Smooth muscle cell (in vitro differentiated cells): Measurements from ENCODE around the gene CDKN1C. TPM values are rescaled to one million over a fixed set of nuclear protein-coding genes. Genes with fewer than 3 reads are reported as not detected.
"Not testable (repeated sequence)": the region's sequence is repeated elsewhere in the genome, so short reads cannot be mapped to it uniquely, and the experiment has no call there.

Experiments
- DNase-seq: peaks from one replicate; lab custom pipeline; 2025; ENCODE audit not compliant: unreplicated experiment; lab: John Stamatoyannopoulos, UW
- H2AFZ ChIP-seq: fragments of 200-600 bp; sonication (generic); 2 replicates; pipeline ENCODE4 v1.6.0; 2016; ENCODE audit warnings: antibody characterized with exemption, low read depth, mild to moderate bottlenecking
- H3F3A ChIP-seq: fragments of 200-600 bp; sonication (generic); 2 replicates; pipeline ENCODE4 v1.6.0; 2017; ENCODE audit warnings: antibody characterized with exemption, low read depth
- H3K27ac ChIP-seq: fragments of 200-600 bp; sonication (generic); 2 replicates; pipeline ENCODE4 v1.5.1; 2016; ENCODE audit warnings: low read depth, mild to moderate bottlenecking
- H3K27me3 ChIP-seq: fragments of 200-600 bp; sonication (generic); 2 replicates; pipeline ENCODE4 v1.6.1; 2016; ENCODE audit warnings: low read depth, mild to moderate bottlenecking
- H3K36me3 ChIP-seq: fragments of 200-600 bp; sonication (generic); 2 replicates; pipeline ENCODE4 v1.5.1; 2016; ENCODE audit warnings: low read depth
- H3K4me1 ChIP-seq: fragments of 200-600 bp; sonication (generic); 2 replicates; pipeline ENCODE4 v1.5.1; 2016; ENCODE audit warnings: low read depth
- H3K4me2 ChIP-seq: fragments of 200-600 bp; sonication (generic); 2 replicates; pipeline ENCODE4 v1.6.0; 2016; ENCODE audit warnings: mild to moderate bottlenecking
- H3K4me3 ChIP-seq: fragments of 200-600 bp; sonication (generic); 2 replicates; pipeline ENCODE4 v1.5.1; 2016; ENCODE audit warnings: mild to moderate bottlenecking
- H3K79me2 ChIP-seq: fragments of 200-600 bp; sonication (generic); 2 replicates; pipeline ENCODE4 v1.6.0; 2016; ENCODE audit warnings: low read depth, mild to moderate bottlenecking
- H3K9ac ChIP-seq: fragments of 200-600 bp; sonication (generic); 2 replicates; pipeline ENCODE4 v1.6.0; 2016; ENCODE audit warnings: low read depth
- H3K9me3 ChIP-seq: fragments of 200-600 bp; sonication (generic); replicated peaks from 2 replicates; pipeline ENCODE4 v1.5.1; 2016; ENCODE audit warnings: low read depth
- H4K20me1 ChIP-seq: fragments of 200-600 bp; sonication (generic); 2 replicates; pipeline ENCODE4 v1.6.0; 2016; ENCODE audit warnings: low read depth
- WGBS: methylation state at CpG from one replicate; pipeline ENCODE4 v1.1.7; 2016; ENCODE audit warnings: low lambda C conversion rate; 5-methylcytosine and 5-hydroxymethylcytosine counted together
- polyA plus RNA-seq: library from polyadenylated mRNA; unstranded; fragments of >200 nt; fragmentation: Nextera tagmentation; extraction: Ambion mirVana; gene quantifications from 2 replicates; pipeline ENCODE4 v1.2.1, GENCODE V29; 2016
- total RNA-seq: library from RNA; depleted of rRNA; stranded (reverse); fragments of >200 nt; gene quantifications from 2 replicates; pipeline ENCODE4 v1.2.3, GENCODE V29; 2014
- TF ChIP-seq, protein P1 (sequence below): fragments of 200-600 bp; sonication (generic); IDR thresholded peaks from 2 replicates; pipeline ENCODE4 v1.5.1; 2017; ENCODE audit warnings: borderline replicate concordance, mild to moderate bottlenecking, antibody characterized with exemption; ENCODE audit not compliant: insufficient read depth, poor library complexity, severe bottlenecking

The CDKN1C gene
- total and polyA plus RNA-seq, 2 experiments from 2014 or later, result 171 to 392 TPM

DNA sequence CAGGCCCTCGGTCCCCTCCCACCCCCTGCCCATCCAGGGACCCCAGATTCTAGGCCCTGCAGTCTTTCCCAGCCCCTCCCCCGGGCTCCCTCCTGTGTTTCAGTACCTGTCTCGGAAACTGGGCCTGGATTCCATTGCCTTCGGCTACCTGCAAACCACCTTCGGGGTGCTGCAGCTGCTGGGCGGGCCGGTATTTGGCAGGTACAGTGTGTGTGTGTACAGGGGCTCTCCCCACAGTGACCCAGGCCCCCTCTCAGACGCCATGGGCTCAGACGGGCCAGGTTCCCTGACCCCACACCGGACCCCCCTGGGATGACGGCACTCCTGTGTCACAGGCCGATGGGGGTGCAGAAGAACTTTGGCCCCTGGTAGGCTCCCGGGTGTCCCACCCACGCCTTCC lies 22.6 kb upstream of the CDKN1C start:
- WGBS, result 87% methylated on average over 13 of the region's 14 CpGs
- H3K4me2 ChIP-seq, result no peak overlapping the region
- no peaks in the 10 kb centered on the region for H3K79me2 ChIP-seq
- H2AFZ ChIP-seq, result no peak overlapping the region
- no peak overlapping the region for H3K27ac ChIP-seq
- DNase-seq, result no peak
- no peaks in the 10 kb centered on the region for H3K27me3 ChIP-seq
- no peak overlapping the region for H3K9ac ChIP-seq
- peaks cover 9% of the 10 kb centered on the region for H3K4me1 ChIP-seq
- TF ChIP-seq, protein P1, sequence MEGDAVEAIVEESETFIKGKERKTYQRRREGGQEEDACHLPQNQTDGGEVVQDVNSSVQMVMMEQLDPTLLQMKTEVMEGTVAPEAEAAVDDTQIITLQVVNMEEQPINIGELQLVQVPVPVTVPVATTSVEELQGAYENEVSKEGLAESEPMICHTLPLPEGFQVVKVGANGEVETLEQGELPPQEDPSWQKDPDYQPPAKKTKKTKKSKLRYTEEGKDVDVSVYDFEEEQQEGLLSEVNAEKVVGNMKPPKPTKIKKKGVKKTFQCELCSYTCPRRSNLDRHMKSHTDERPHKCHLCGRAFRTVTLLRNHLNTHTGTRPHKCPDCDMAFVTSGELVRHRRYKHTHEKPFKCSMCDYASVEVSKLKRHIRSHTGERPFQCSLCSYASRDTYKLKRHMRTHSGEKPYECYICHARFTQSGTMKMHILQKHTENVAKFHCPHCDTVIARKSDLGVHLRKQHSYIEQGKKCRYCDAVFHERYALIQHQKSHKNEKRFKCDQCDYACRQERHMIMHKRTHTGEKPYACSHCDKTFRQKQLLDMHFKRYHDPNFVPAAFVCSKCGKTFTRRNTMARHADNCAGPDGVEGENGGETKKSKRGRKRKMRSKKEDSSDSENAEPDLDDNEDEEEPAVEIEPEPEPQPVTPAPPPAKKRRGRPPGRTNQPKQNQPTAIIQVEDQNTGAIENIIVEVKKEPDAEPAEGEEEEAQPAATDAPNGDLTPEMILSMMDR, result no peak
- H3F3A ChIP-seq, result no peaks in the 10 kb centered on the region
- H3K9me3 ChIP-seq, result no peaks in the 10 kb centered on the region
- no peaks in the 10 kb centered on the region for H4K20me1 ChIP-seq
- H3K4me3 ChIP-seq, result no peak overlapping the region
- no peaks in the 10 kb centered on the region for H3K36me3 ChIP-seq

DNA sequence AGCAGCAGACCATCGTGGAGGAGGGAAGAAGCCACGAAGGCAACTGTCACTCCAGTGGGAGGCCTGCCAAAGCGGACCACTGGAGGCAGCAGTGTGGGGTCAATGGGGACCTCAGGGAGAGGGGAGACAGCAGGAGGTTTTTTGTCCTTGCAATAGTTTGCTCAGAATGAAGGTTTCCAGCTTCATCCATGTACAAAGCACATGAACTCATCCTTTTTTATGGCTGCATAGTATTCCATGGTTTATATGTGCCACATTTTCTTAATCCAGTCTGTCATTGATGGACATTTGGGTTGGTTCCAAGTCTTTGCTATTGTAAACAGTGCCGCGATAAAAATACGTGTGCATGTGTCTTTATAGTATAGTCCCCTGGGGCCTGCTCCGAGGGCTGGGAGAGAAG lies 19.7 kb upstream of the CDKN1C start:
- not testable (repeated sequence) for H3K4me1 ChIP-seq, H3K27ac ChIP-seq, H3F3A ChIP-seq, H3K9ac ChIP-seq, H3K79me2 ChIP-seq, H3K9me3 ChIP-seq, H4K20me1 ChIP-seq, H3K36me3 ChIP-seq, DNase-seq, H3K4me2 ChIP-seq, H2AFZ ChIP-seq, H3K27me3 ChIP-seq, H3K4me3 ChIP-seq
- 96% methylated on average over 7 of the region's 7 CpGs for WGBS

GRCh38 chr11:2904153-2905052 lies 18.8 kb upstream of the CDKN1C start:
- Histone ChIP-seq H3K27ac (no peak overlapping the region), H3K4me1 (peaks cover 4% of the 10 kb centered on the region), H3K4me3 (peak overlapping the region; percentile 8), H3K36me3 (no peaks in the 10 kb centered on the region), H3K27me3 (no peaks in the 10 kb centered on the region), H3F3A (no peaks in the 10 kb centered on the region), H2AFZ (no peak overlapping the region), H3K79me2 (no peaks in the 10 kb centered on the region), H3K9ac (no peak overlapping the region), H3K4me2 (no peak overlapping the region), H3K9me3 (no peaks in the 10 kb centered on the region), H4K20me1 (no peaks in the 10 kb centered on the region)
- TF ChIP-seq, protein P1, result no peak
- no peak for DNase-seq
- WGBS, result 84% methylated on average over 20 of the region's 21 CpGs

DNA sequence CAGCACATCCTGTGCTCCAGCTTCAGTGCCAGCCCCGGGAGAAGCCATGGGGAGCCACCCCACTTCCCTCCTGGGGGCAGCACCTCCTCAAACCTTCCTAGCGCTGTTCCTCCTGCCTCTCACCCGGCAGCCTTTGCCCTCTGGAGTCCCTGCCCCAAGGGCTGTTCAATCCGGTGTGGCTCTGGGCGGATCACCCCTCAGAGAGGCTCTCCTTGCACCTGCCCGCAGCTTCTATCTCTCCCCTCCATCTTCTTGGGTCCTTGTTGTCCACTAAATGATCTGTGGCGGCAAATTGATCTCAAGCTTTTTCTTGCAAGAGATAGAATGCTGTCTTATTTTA lies 18.1 kb upstream of the CDKN1C start:
- Histone ChIP-seq H3K27me3 (no peaks in the 10 kb centered on the region), H3K27ac (no peak overlapping the region), H3K36me3 (no peaks in the 10 kb centered on the region), H3K79me2 (no peaks in the 10 kb centered on the region), H3K4me2 (no peak overlapping the region), H3K9ac (no peak overlapping the region), H3K4me3 (peak overlapping the region; percentile 8), H3K9me3 (no peaks in the 10 kb centered on the region), H3K4me1 (peaks cover 4% of the 10 kb centered on the region), H3F3A (no peaks in the 10 kb centered on the region), H4K20me1 (no peaks in the 10 kb centered on the region), H2AFZ (no peak overlapping the region)
- no peak for DNase-seq
- WGBS, result 90% methylated on average over 7 of the region's 7 CpGs
- TF ChIP-seq, protein P1, result no peak
